Measurements from ENCODE around the gene ADAM23.

ADAM23 gene

GRCh38 chr2:206626108-206626507 is 182.8 kb downstream of the ADAM23 start:
- in situ Hi-C loops (cut with HindIII; ENCODE audit: low sequenced_read_pairs) = no loop called here
- no peak for DNase-seq (ENCODE audit: low read depth)
- no peak for TF ChIP-seq CTCF (IDR thresholded peaks at IDR 0.05; ENCODE audit: low read depth, low read length, missing control alignments)
- H3K4me3 ChIP-seq (ENCODE audit: low read depth, low read length) = no peak overlapping the region

GRCh38 chr2:206627632-206628031 is 184.3 kb downstream of the ADAM23 start:
- H3K4me3 ChIP-seq (ENCODE audit: low read depth, low read length) = no peak overlapping the region
- DNase-seq (ENCODE audit: low read depth) = no peak
- TF ChIP-seq CTCF (IDR thresholded peaks at IDR 0.05; ENCODE audit: low read depth, low read length, missing control alignments) = no peak
- in situ Hi-C loops (cut with HindIII; ENCODE audit: low sequenced_read_pairs) = no loop called here

GRCh38 chr2:206631340-206631739 is 188.0 kb downstream of the ADAM23 start:
- TF ChIP-seq CTCF (IDR thresholded peaks at IDR 0.05; ENCODE audit: low read depth, low read length, missing control alignments) = no peak
- DNase-seq (ENCODE audit: low read depth) = no peak
- in situ Hi-C loops (cut with HindIII; ENCODE audit: low sequenced_read_pairs) = no loop called here
- no peak overlapping the region for H3K4me3 ChIP-seq (ENCODE audit: low read depth, low read length)

GRCh38 chr2:206635015-206635414 is 191.7 kb downstream of the ADAM23 start:
- TF ChIP-seq CTCF (IDR thresholded peaks at IDR 0.05; ENCODE audit: low read depth, low read length, missing control alignments) = no peak
- in situ Hi-C loops (cut with HindIII; ENCODE audit: low sequenced_read_pairs) = no loop called here
- no peak overlapping the region for H3K4me3 ChIP-seq (ENCODE audit: low read depth, low read length)
- DNase-seq (ENCODE audit: low read depth) = no peak

GRCh38 chr2:206639636-206640035 is 196.3 kb downstream of the ADAM23 start:
- in situ Hi-C loops (cut with HindIII; ENCODE audit: low sequenced_read_pairs) = no loop called here
- no peak for TF ChIP-seq CTCF (IDR thresholded peaks at IDR 0.05; ENCODE audit: low read depth, low read length, missing control alignments)
- no peak overlapping the region for H3K4me3 ChIP-seq (ENCODE audit: low read depth, low read length)
- DNase-seq (ENCODE audit: low read depth) = no peak

- in situ Hi-C loops (cut with HindIII; ENCODE audit: low sequenced_read_pairs) = no loop called here
- H3K4me3 ChIP-seq (ENCODE audit: low read depth, low read length) = no peak overlapping the region
- DNase-seq (ENCODE audit: low read depth) = no peak
- no peak for TF ChIP-seq CTCF (IDR thresholded peaks at IDR 0.05; ENCODE audit: low read depth, low read length, missing control alignments)
Measured at GRCh38 chr2:206641226-206641625, 197.9 kb downstream of the ADAM23 start.

All from astrocyte of the cerebellum (primary cell).